CD4-positive, CD25-positive, alpha-beta regulatory T cell (primary cell): Measurements from ENCODE around the gene SAMD8. TPM values are rescaled to one million over a fixed set of nuclear protein-coding genes. Genes with fewer than 3 reads are reported as not detected.
"Not testable (repeated sequence)": the region's sequence is repeated elsewhere in the genome, so short reads cannot be mapped to it uniquely, and the experiment has no call there.

Source experiments
- ATAC-seq, 2 donors: fragments of 150-1000 bp; cut with Tn5 transposase; one replicate each; pipeline ENCODE4 v1.10.0; 2021; ENCODE audit warnings: low read depth in 2 of 2, moderate number of reproducible peaks in 2 of 2, moderate library complexity in 1 of 2
- DNase-seq, 3 donors: peaks; one replicate each; pipeline versions ENCODE4 v3.0.0 to v3.0.0-alpha.2; 2012 to 2022; ENCODE audit warnings: mixed read lengths in 1 of 3
- H3K27ac ChIP-seq: one replicate; pipeline ENCODE4 v1.7.0; 2013; ENCODE audit warnings: mild to moderate bottlenecking, low read length; ENCODE audit not compliant: insufficient read depth, poor library complexity, severe bottlenecking
- H3K27me3 ChIP-seq: one replicate; pipeline ENCODE4 v1.7.0; 2013; ENCODE audit warnings: low read length; ENCODE audit not compliant: control insufficient read depth, insufficient read depth
- H3K36me3 ChIP-seq: one replicate; pipeline ENCODE4 v1.7.0; 2013; ENCODE audit warnings: mild to moderate bottlenecking, low read length, moderate library complexity; ENCODE audit not compliant: control insufficient read depth, insufficient read depth
- H3K4me1 ChIP-seq: 2 replicates; pipeline ENCODE4 v1.7.0; 2013; ENCODE audit warnings: mild to moderate bottlenecking, low read length; ENCODE audit not compliant: insufficient read depth, control insufficient read depth, poor library complexity, severe bottlenecking
- H3K4me3 ChIP-seq: one replicate; pipeline ENCODE4 v1.7.0; 2013; ENCODE audit warnings: low read depth, mild to moderate bottlenecking, low read length, moderate library complexity
- H3K9me3 ChIP-seq, 2 experiments: 1 replicate in 1 of 2; 2 replicates in 1 of 2; pipeline ENCODE4 v1.7.0; 2013; ENCODE audit warnings: low read length in 2 of 2, mild to moderate bottlenecking in 1 of 2, moderate library complexity in 1 of 2; ENCODE audit not compliant: control insufficient read depth in 2 of 2
- H3K27ac Mint-ChIP-seq, 3 donors: one replicate each; pipeline ENCODE4 v1.8.0; 2020 to 2022; ENCODE audit warnings: mild to moderate bottlenecking in 3 of 3, mixed read lengths in 3 of 3, moderate library complexity in 2 of 3
- H3K27me3 Mint-ChIP-seq: one replicate; pipeline ENCODE4 v1.8.0; 2022; ENCODE audit warnings: mild to moderate bottlenecking, mixed read lengths
- H3K36me3 Mint-ChIP-seq: one replicate; pipeline ENCODE4 v1.8.0; 2020; ENCODE audit warnings: mixed read lengths
- H3K4me1 Mint-ChIP-seq, 4 donors: one replicate each; pipeline ENCODE4 v1.8.0; 2020 to 2022; ENCODE audit warnings: mixed read lengths in 4 of 4, mild to moderate bottlenecking in 1 of 4
- H3K4me3 Mint-ChIP-seq, 4 donors: one replicate each; pipeline ENCODE4 v1.8.0; 2020 to 2022; ENCODE audit warnings: mild to moderate bottlenecking in 4 of 4, mixed read lengths in 4 of 4, moderate library complexity in 3 of 4
- H3K9me3 Mint-ChIP-seq, 7 donors: one replicate each; pipeline ENCODE4 v1.8.0; 2020 to 2022; ENCODE audit warnings: mixed read lengths in 7 of 7, mild to moderate bottlenecking in 3 of 7, moderate library complexity in 2 of 7
- polyA plus RNA-seq, 4 donors: library from polyadenylated mRNA; unstranded; fragments of 300-500 nt; fragmentation: Illumina TruSeq; gene quantifications; one replicate each; pipeline ENCODE4 v1.2.3, GENCODE V29; 2021
- total RNA-seq: library from RNA; stranded (reverse); gene quantifications from one replicate; pipeline ENCODE4 v1.2.3, GENCODE V29; 2022

SAMD8 gene
- total and polyA plus RNA-seq, 5 donors from 2014 or later, result 6.5 to 36.9 (median 8.0) TPM

DNA sequence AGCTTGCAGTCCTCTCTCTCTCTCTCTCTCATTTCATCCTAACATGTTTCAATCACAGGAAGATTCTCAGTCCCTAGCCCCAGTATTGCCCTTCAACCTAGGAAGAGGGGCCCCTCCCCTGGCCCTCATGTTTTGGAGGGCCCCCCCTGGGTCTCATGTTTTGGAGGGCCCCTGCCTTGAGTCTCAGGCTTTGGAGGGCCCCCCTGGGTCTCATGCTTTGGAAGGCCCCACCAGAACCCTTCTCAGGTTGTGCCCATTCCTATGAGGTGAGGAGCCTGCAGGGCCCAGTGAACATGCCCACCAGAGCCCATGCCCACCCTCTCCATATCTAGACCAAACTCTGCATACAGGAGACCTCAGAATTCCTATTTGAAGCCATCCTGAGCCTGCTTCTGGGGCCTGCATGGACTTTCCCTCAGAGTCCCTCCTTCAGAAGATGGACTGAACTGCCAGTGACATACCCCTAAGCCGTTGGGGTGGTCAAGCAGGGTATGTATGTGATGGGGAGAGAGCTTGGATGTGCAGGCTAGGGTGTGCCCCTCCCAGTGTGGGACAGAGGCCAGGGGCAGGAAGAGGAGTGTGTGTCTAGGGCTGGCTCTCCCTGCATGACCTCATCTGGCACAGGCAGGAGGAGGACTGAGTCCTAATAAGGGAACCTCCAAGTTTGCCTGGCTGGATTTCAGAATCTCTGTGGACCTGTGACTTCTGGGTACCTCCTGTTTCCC is 91.0 kb downstream of the SAMD8 start:
- Histone ChIP-seq H3K27ac (no peak overlapping the region), H3K4me1 (no peaks in the 10 kb centered on the region), H3K9me3 (no peaks in the 10 kb centered on the region), H3K4me3 (no peak overlapping the region), H3K36me3 (no peaks in the 10 kb centered on the region), H3K27me3 (no peaks in the 10 kb centered on the region)
- DNase-seq, result no peak
- Mint-ChIP-seq H3K27ac (no peak overlapping the region), H3K4me1 (peaks cover 0 to 8% (median 0%) of the 10 kb centered on the region in 4 donors), H3K9me3 (peaks cover 0 to 1% (median 0%) of the 10 kb centered on the region in 7 donors), H3K4me3 (peak overlapping the region in 1 of 4 donors; percentile 21), H3K36me3 (no peaks in the 10 kb centered on the region), H3K27me3 (no peaks in the 10 kb centered on the region)
- no peak for ATAC-seq

DNA sequence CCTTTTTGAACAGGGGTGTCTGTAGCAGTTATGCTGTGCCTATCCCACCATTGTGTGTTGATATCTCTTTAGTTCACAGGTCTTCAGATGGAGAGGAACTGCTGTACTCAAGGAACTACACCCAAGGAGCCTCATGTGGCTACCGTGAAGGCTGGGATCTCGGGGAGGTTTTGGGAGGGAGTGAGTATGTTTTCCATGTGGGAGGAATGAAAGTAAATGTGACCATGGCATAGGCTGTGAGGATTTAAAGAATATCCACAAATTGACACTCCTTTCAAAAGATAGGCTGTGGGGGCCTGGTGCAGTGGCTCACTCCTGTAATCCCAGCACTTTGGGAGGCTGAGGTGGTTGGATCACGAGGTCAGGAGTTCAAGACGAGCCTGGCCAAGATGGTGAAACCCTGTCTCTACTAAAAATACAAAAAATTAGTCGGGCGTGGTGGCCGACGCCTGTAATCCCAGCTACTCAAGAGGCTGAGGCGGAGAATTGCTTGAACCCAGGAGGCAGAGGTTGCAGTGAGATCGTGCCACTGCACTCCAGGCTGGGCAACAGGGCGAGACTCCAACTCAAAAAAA is 91.7 kb downstream of the SAMD8 start:
- H3K4me3 Mint-ChIP-seq, result peak overlapping the region in 1 of 4 donors; percentile 21
- H3K4me3 ChIP-seq, H3K36me3 ChIP-seq, H3K9me3 Mint-ChIP-seq, H3K4me1 Mint-ChIP-seq, H3K27me3 Mint-ChIP-seq, H3K27me3 ChIP-seq, DNase-seq, H3K9me3 ChIP-seq, ATAC-seq, H3K27ac ChIP-seq, H3K36me3 Mint-ChIP-seq, H3K27ac Mint-ChIP-seq, H3K4me1 ChIP-seq: not testable (repeated sequence)

DNA sequence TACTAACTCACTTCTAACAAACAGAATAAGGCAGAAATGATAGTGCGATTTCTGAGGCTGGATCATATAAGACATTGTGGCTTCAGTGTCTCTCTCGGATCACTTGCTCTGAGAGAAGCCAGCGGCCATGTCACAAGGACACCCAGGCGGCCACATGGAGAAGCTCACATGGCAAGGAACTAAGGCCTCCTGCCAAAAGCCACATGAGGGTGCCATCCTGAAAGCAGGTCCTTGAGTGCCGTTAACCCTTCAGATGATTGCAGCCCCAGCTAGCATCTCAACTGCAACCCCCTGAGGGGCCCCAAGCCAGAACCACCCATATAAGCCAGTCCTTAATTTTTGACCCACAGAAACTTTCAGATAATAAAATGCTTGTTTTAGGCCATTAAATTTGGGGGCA is 92.3 kb downstream of the SAMD8 start:
- no peaks in the 10 kb centered on the region for H3K36me3 ChIP-seq
- peaks cover 4% of the 10 kb centered on the region for H3K27me3 Mint-ChIP-seq
- H3K9me3 ChIP-seq, result no peaks in the 10 kb centered on the region
- H3K4me1 ChIP-seq, result no peaks in the 10 kb centered on the region
- peak overlapping the region in 1 of 4 donors; percentile 21 for H3K4me3 Mint-ChIP-seq
- no peak overlapping the region for H3K27ac ChIP-seq
- DNase-seq (no peak), ATAC-seq (no peak)
- H3K36me3 Mint-ChIP-seq, result no peaks in the 10 kb centered on the region
- no peaks in the 10 kb centered on the region for H3K27me3 ChIP-seq
- H3K27ac Mint-ChIP-seq, result peak overlapping the region in 1 of 3 donors; percentile 46
- H3K4me1 Mint-ChIP-seq, result peaks cover 0 to 8% (median 0%) of the 10 kb centered on the region in 4 donors
- H3K4me3 ChIP-seq, result no peak overlapping the region
- H3K9me3 Mint-ChIP-seq, result peaks cover 0 to 1% (median 0%) of the 10 kb centered on the region in 7 donors

DNA sequence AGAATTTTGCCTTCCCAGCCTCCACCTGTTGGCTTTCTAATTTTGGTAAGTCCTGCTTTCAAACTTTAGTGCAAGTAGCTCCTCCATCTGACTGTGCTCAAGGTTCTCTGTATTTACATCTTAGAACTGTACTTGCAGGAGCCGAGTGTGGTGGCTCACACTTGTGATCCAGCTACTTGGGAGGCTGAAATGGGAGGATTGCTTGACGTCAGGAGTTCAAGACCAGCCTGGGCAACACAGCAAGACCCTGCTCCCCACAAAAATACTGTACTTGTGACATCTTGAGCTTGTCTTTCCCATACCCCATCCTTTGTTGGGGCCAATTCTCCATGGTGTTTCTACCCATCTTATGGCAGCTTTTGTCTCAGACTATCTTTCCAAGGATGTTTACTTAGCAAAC is 94.5 kb downstream of the SAMD8 start:
- Mint-ChIP-seq H3K4me1 (peaks cover 0 to 8% (median 4%) of the 10 kb centered on the region in 4 donors), H3K27me3 (peaks cover 5% of the 10 kb centered on the region), H3K36me3 (no peaks in the 10 kb centered on the region), H3K4me3 (no peak overlapping the region), H3K9me3 (peaks cover 0 to 1% (median 0%) of the 10 kb centered on the region in 7 donors), H3K27ac (no peak overlapping the region)
- ATAC-seq (no peak), DNase-seq (no peak)
- no peak overlapping the region for H3K4me3 ChIP-seq
- no peaks in the 10 kb centered on the region for H3K27me3 ChIP-seq
- no peaks in the 10 kb centered on the region for H3K36me3 ChIP-seq
- H3K27ac ChIP-seq, result no peak overlapping the region
- no peaks in the 10 kb centered on the region for H3K9me3 ChIP-seq
- H3K4me1 ChIP-seq, result peaks cover 10% of the 10 kb centered on the region

DNA sequence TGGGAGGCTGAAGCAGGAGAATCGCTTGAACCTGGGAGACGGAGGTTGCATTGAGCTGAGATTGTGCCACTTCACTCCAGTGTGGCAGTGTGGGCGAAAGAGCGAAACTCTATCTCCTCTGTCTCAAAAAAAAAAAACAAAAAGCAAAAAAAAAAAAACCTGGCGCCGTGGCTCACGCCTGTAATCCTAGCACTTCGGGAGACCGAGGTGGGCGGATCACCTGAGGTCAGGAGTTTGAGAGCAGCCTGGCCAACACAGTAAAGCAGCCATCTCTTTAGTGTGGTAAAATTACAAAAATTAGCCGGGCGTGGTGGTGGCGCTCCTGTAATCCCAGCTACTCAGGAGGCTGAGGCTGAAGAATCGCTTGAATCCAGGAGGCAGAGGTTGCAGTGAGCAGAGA is 95.2 kb downstream of the SAMD8 start:
- not testable (repeated sequence) for H3K36me3 Mint-ChIP-seq, H3K36me3 ChIP-seq, H3K27ac ChIP-seq, ATAC-seq, H3K4me3 ChIP-seq, DNase-seq, H3K27me3 Mint-ChIP-seq, H3K9me3 ChIP-seq, H3K9me3 Mint-ChIP-seq, H3K27me3 ChIP-seq, H3K27ac Mint-ChIP-seq
- H3K4me1 ChIP-seq, result peaks cover 18% of the 10 kb centered on the region
- Mint-ChIP-seq H3K4me1 (peaks cover 6 to 11% (median 8%) of the 10 kb centered on the region in 4 donors), H3K4me3 (peak overlapping the region in 2 of 4 donors; percentile 78)

DNA sequence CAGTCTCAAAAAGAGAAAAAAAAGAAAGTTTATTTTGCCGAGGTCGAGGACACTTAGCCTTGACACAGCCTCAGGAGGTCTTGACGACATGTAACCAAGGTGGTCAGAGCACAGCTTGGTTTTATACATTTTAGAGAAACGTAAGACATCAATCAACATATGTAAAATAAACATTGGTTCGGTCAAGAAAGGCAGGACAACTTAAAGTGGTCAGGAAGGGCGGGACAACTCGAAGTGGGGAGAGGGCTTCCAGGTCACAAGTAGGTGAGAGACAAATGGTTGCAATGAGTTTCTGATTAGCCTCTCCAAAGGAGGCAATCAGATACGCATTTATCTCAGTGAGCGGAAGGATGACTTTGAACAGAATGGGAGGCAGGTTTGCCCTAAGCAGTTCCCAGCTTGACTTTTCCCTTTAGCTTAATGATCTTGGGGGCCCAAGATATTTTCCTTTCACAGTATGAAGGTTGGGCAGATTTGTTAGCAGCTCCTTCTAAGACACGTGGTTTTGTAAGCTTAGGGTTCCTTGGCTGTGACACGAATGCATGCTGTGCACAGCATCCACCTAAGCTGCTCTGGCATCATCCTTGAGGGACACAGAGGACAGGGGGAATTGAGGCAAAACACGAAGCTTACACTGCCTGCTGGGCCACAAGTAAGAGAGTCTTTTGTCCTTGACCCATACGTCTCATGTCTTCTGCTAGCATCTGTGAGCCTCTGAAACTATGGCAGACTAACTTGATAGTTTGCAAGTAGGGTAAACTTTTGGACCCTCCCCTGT is 95.8 kb downstream of the SAMD8 start:
- Mint-ChIP-seq H3K27me3 (peaks cover 9% of the 10 kb centered on the region), H3K4me1 (peaks cover 10 to 17% (median 12%) of the 10 kb centered on the region in 4 donors), H3K27ac (no peak overlapping the region), H3K36me3 (peaks cover 3% of the 10 kb centered on the region), H3K4me3 (peak overlapping the region in 3 of 4 donors; percentile 39 to 78 (median 78)), H3K9me3 (peaks cover 0 to 1% (median 0%) of the 10 kb centered on the region in 7 donors)
- Histone ChIP-seq H3K36me3 (peaks cover 3% of the 10 kb centered on the region), H3K9me3 (no peaks in the 10 kb centered on the region), H3K4me3 (no peak overlapping the region), H3K27me3 (no peaks in the 10 kb centered on the region), H3K4me1 (peaks cover 24% of the 10 kb centered on the region), H3K27ac (no peak overlapping the region)
- ATAC-seq, result no peak
- DNase-seq, result no peak

DNA sequence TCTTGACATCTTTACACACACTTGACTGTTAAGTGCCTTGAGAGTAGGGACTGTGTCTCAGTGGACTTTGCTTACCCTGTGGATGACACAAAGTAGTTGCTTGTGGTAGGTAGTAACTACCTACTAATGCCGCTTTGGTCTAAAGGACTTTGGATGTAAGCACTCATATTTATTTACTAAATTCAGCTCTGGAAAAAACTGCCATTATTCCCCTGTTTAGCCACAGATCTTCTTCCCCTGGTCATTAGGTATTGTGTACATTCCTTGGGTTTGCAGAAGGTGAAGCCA is 96.3 kb downstream of the SAMD8 start:
- no peaks in the 10 kb centered on the region for H3K27me3 ChIP-seq
- H3K27ac Mint-ChIP-seq, result no peak overlapping the region
- H3K27ac ChIP-seq, result no peak overlapping the region
- ATAC-seq (no peak), DNase-seq (no peak)
- H3K4me1 Mint-ChIP-seq, result peaks cover 15 to 22% (median 16%) of the 10 kb centered on the region in 4 donors
- peaks cover 3% of the 10 kb centered on the region for H3K36me3 Mint-ChIP-seq
- H3K9me3 ChIP-seq, result no peaks in the 10 kb centered on the region
- H3K36me3 ChIP-seq, result peaks cover 5% of the 10 kb centered on the region
- peaks cover 0 to 1% (median 0%) of the 10 kb centered on the region in 7 donors for H3K9me3 Mint-ChIP-seq
- H3K4me3 ChIP-seq, result no peak overlapping the region
- peak overlapping the region in 2 of 4 donors; percentile 50 to 78 for H3K4me3 Mint-ChIP-seq
- peaks cover 29% of the 10 kb centered on the region for H3K4me1 ChIP-seq
- peaks cover 9% of the 10 kb centered on the region for H3K27me3 Mint-ChIP-seq
